WTC11 (cell line): Measurements from ENCODE around the gene SCRG1. TPM values are rescaled to one million over a fixed set of nuclear protein-coding genes. Genes with fewer than 3 reads are reported as not detected.
A peak's percentile ranks its signal among the peaks of the same experiment; 100 is the strongest.

Experiments
- ATAC-seq: fragments of 200-7000 bp; cut with Tn5 transposase; 2 replicates; pipeline ENCODE4 v1.10.0; 2021; ENCODE audit warnings: mild to moderate bottlenecking, moderate library complexity
- CTCF ChIA-PET: fragments of 300-600 bp; sonication (Branson Sonifier 250); formaldehyde crosslinking; loops from one replicate; lab custom pipeline; 2021; ENCODE audit warnings: antibody characterized with exemption; lab: Charles Lee
- POLR2A ChIA-PET: fragments of 350-600 bp; sonication (Branson Sonifier 250); formaldehyde crosslinking; loops from one replicate; lab custom pipeline; 2021; ENCODE audit warnings: antibody characterized with exemption; lab: Charles Lee
- DNase-seq: peaks from one replicate; pipeline ENCODE4 v3.0.0; 2021; ENCODE audit warnings: low spot score
- H3K27ac Mint-ChIP-seq: 2 replicates; pipeline ENCODE4 v1.8.0; 2021; ENCODE audit warnings: mixed read lengths
- H3K27me3 Mint-ChIP-seq: 2 replicates; pipeline ENCODE4 v1.8.0; 2021; ENCODE audit warnings: low read depth, mild to moderate bottlenecking, moderate library complexity, mixed read lengths
- H3K36me3 Mint-ChIP-seq: 2 replicates; pipeline ENCODE4 v1.8.0; 2021; ENCODE audit warnings: mixed read lengths
- H3K4me1 Mint-ChIP-seq: 2 replicates; pipeline ENCODE4 v1.8.0; 2022; ENCODE audit warnings: mixed read lengths
- H3K4me3 Mint-ChIP-seq: 2 replicates; pipeline ENCODE4 v1.8.0; 2021; ENCODE audit warnings: mild to moderate bottlenecking, moderate library complexity, mixed read lengths
- H3K9me3 Mint-ChIP-seq: 2 replicates; pipeline ENCODE4 v1.8.0; 2021; ENCODE audit warnings: mixed read lengths
- CBFB ChIP-seq: sonication (generic); formaldehyde crosslinking; IDR thresholded peaks from 2 replicates; pipeline ENCODE4 v1.8.1; 2022; ENCODE audit warnings: mild to moderate bottlenecking, low read depth, missing genetic modification reagents
- CREM ChIP-seq: sonication (generic); formaldehyde crosslinking; IDR thresholded peaks from 2 replicates; pipeline ENCODE4 v1.8.1; 2022; ENCODE audit warnings: mild to moderate bottlenecking, missing genetic modification reagents, moderate library complexity
- FOXK1 ChIP-seq: sonication (generic); formaldehyde crosslinking; IDR thresholded peaks from 2 replicates; pipeline ENCODE4 v1.8.0; 2022; ENCODE audit warnings: mild to moderate bottlenecking, moderate library complexity, missing genetic modification reagents
- NR1H2 ChIP-seq: sonication (generic); formaldehyde crosslinking; IDR thresholded peaks from 2 replicates; pipeline ENCODE4 v1.9.0; 2021; ENCODE audit warnings: mild to moderate bottlenecking, moderate library complexity, missing genetic modification reagents
- SMAD4 ChIP-seq: sonication (generic); formaldehyde crosslinking; IDR thresholded peaks from 2 replicates; pipeline ENCODE4 v1.8.0; 2022; ENCODE audit warnings: mild to moderate bottlenecking, missing genetic modification reagents
- ZBTB21 ChIP-seq: sonication (generic); formaldehyde crosslinking; IDR thresholded peaks from 2 replicates; pipeline ENCODE4 v1.8.1; 2023; ENCODE audit warnings: mild to moderate bottlenecking, missing genetic modification reagents, borderline replicate concordance
- ZNF121 ChIP-seq: sonication (generic); formaldehyde crosslinking; IDR thresholded peaks from 2 replicates; pipeline ENCODE4 v1.8.0; 2023; ENCODE audit warnings: missing genetic modification reagents
- ZNF317 ChIP-seq: sonication (generic); formaldehyde crosslinking; IDR thresholded peaks from 2 replicates; pipeline ENCODE4 v1.8.1; 2023; ENCODE audit warnings: low read depth, mild to moderate bottlenecking, moderate library complexity, missing genetic modification reagents, borderline replicate concordance
- total RNA-seq: library from RNA; stranded (reverse); gene quantifications from 3 replicates; pipeline ENCODE4 v1.2.3, GENCODE V29; 2021
- TF ChIP-seq, protein P1 (sequence below): sonication (generic); formaldehyde crosslinking; IDR thresholded peaks from 2 replicates; pipeline ENCODE4 v1.8.0; 2022; ENCODE audit warnings: mild to moderate bottlenecking, missing genetic modification reagents
- TF ChIP-seq, protein P2 (sequence below): fragments of 200-600 bp; IDR thresholded peaks from 2 replicates; pipeline ENCODE4 v1.8.0; 2022; ENCODE audit warnings: antibody characterized with exemption
- TF ChIP-seq, protein P3 (sequence below): fragments of 250-450 bp; sonication (Bioruptor Pico); IDR thresholded peaks from 2 replicates; pipeline ENCODE4 v1.9.0; 2021; ENCODE audit warnings: moderate library complexity, mild to moderate bottlenecking, inconsistent platforms, borderline replicate concordance
- TF ChIP-seq, protein P4 (sequence below): sonication (generic); formaldehyde crosslinking; IDR thresholded peaks from 2 replicates; pipeline ENCODE4 v1.8.0; 2023; ENCODE audit warnings: mild to moderate bottlenecking, missing genetic modification reagents
- TF ChIP-seq, protein P5 (sequence below): sonication (generic); formaldehyde crosslinking; IDR thresholded peaks from 2 replicates; pipeline ENCODE4 v1.8.1; 2023; ENCODE audit warnings: mild to moderate bottlenecking, missing genetic modification reagents
- TF ChIP-seq, protein P6 (sequence below): sonication (generic); formaldehyde crosslinking; IDR thresholded peaks from 2 replicates; pipeline ENCODE4 v1.8.0; 2022; ENCODE audit warnings: missing genetic modification reagents

SCRG1 gene
- total RNA-seq, 1 experiment from 2014 or later: not detected

DNA sequence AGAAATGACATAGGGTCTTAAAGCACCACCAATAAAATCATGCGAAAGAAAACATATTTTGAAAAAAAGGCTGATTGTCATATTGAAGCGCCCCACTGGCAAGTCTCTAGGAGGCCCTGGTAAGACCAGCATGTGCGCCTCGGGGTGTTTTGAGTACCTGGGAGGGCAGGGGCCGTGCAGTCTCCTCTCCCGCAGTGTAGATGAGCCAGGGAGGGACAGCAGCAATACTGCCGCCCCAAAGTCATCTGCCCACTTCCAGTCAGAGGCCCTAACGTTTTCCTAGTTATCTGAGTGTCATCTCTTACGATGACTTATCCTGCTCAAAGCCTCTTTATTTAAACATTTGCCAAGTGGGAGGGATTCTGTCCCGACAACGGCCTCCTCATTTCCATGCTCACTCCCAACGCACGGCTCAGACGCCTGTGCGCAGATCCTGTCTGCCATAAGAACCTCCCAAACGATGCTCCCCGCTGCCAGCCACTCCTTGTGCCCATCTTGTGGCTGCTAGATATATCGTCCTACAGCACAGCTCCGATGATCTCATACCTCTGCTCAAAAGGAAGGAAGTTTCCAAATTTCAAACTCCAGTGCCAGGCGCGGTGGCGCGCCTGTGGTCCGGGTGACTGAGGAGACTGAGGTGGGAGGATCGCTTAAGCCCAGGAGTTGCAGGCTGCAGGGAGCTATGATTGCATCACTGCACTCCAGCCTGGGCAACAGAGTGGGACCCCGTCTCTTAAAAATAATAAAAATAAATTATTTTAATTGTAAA lies 17.2 kb upstream of the SCRG1 start:
- ChIA-PET POLR2A (interaction anchor here (0.7 to 0.8 kb wide), 2 partner anchors 23 to 46 kb away, joined by 3 read pairs; no protein-coding TSS in a partner anchor), CTCF (interaction anchor here (0.7 to 4.5 kb wide), 5 partner anchors 82 to 412 kb away, joined by 3 to 28 read pairs (median 4); partner anchors contain the start of gene HMGB2)
- Mint-ChIP-seq H3K27ac (no peak overlapping the region), H3K4me1 (no peaks in the 10 kb centered on the region), H3K27me3 (no peaks in the 10 kb centered on the region), H3K9me3 (no peaks in the 10 kb centered on the region), H3K4me3 (no peak overlapping the region), H3K36me3 (no peaks in the 10 kb centered on the region)
- TF ChIP-seq ZNF121 (CRISPR knock-in tag): 0 out of 2 replicates have a peak, but pooled peaks have one; percentile 59
- no peak for TF ChIP-seq CBFB
- 0 out of 2 replicates have a peak, but pooled peaks have one; percentile 25 for ATAC-seq
- no peak for DNase-seq

DNA sequence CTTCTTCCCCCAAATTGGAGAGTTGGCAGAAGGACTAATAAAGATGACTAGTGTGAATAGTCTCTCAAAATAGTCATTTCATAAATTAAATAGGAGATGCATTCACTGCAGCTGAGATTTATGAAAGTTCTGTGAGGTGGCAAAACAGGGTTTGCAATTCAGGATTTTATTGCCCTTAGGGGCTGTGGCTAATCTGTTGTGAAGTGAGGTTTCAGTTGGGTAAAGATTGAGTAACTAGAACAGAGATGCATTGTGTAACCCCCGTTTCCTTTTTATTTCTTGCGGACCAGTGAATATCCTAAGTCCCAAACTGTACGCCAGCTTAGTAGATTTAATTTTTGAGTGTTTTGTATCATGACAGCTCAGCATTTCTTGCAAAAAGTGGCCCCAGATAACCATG lies 16.2 kb upstream of the SCRG1 start:
- Mint-ChIP-seq H3K27me3 (no peaks in the 10 kb centered on the region), H3K27ac (no peak overlapping the region), H3K4me1 (no peaks in the 10 kb centered on the region), H3K4me3 (no peak overlapping the region), H3K9me3 (no peaks in the 10 kb centered on the region), H3K36me3 (no peaks in the 10 kb centered on the region)
- no peak for DNase-seq
- ATAC-seq: no peak
- TF ChIP-seq, protein P1, sequence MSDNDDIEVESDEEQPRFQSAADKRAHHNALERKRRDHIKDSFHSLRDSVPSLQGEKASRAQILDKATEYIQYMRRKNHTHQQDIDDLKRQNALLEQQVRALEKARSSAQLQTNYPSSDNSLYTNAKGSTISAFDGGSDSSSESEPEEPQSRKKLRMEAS (CRISPR knock-in tag): no peak
- TF ChIP-seq, protein P2, sequence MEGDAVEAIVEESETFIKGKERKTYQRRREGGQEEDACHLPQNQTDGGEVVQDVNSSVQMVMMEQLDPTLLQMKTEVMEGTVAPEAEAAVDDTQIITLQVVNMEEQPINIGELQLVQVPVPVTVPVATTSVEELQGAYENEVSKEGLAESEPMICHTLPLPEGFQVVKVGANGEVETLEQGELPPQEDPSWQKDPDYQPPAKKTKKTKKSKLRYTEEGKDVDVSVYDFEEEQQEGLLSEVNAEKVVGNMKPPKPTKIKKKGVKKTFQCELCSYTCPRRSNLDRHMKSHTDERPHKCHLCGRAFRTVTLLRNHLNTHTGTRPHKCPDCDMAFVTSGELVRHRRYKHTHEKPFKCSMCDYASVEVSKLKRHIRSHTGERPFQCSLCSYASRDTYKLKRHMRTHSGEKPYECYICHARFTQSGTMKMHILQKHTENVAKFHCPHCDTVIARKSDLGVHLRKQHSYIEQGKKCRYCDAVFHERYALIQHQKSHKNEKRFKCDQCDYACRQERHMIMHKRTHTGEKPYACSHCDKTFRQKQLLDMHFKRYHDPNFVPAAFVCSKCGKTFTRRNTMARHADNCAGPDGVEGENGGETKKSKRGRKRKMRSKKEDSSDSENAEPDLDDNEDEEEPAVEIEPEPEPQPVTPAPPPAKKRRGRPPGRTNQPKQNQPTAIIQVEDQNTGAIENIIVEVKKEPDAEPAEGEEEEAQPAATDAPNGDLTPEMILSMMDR: no peak
- TF ChIP-seq SMAD4 (CRISPR knock-in tag) (no peak), NR1H2 (CRISPR knock-in tag) (no peak)
- CTCF ChIA-PET: interaction anchor here (1.8 to 4.5 kb wide), 2 partner anchors 113 to 402 kb away, joined by 6 to 28 read pairs; no protein-coding TSS in a partner anchor
- POLR2A ChIA-PET: no interaction called here

DNA sequence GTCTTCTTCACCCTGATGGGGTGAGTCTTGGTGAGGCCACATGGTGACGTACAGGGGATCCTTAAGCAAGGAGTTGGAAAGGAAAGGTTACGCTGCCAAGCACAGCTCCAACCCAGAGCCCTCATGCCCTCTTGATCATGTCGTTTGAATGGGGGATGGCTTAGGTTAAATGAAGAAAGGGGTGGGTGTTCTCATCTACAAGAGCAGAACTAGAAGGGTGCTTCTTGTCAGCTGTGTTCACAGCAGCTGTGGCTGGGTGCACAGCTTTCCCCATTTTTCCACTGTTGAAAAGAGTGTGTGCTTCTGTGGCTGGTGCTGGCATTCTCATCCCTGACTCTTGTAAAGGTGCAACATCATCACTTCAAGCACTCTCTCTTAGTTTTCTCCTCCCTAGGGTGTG lies 15.5 kb upstream of the SCRG1 start:
- no peak overlapping the region for H3K27ac Mint-ChIP-seq
- no peak overlapping the region for H3K4me3 Mint-ChIP-seq
- ATAC-seq: no peak
- POLR2A ChIA-PET: no interaction called here
- no peaks in the 10 kb centered on the region for H3K36me3 Mint-ChIP-seq
- H3K9me3 Mint-ChIP-seq: no peaks in the 10 kb centered on the region
- CTCF ChIA-PET: interaction anchor here (1.8 to 4.5 kb wide), 2 partner anchors 113 to 401 kb away, joined by 6 to 28 read pairs; no protein-coding TSS in a partner anchor
- H3K4me1 Mint-ChIP-seq: no peaks in the 10 kb centered on the region
- no peak for TF ChIP-seq FOXK1 (CRISPR knock-in tag)
- TF ChIP-seq, protein P3, sequence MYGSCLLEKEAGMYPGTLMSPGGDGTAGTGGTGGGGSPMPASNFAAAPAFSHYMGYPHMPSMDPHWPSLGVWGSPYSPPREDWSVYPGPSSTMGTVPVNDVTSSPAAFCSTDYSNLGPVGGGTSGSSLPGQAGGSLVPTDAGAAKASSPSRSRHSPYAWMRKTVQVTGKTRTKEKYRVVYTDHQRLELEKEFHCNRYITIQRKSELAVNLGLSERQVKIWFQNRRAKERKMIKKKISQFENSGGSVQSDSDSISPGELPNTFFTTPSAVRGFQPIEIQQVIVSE (CRISPR knock-in tag): no peak
- no peak for TF ChIP-seq ZBTB21 (CRISPR knock-in tag)
- TF ChIP-seq CREM (CRISPR knock-in tag): no peak
- no peak for TF ChIP-seq CBFB
- TF ChIP-seq ZNF317 (CRISPR knock-in tag): no peak
- TF ChIP-seq, protein P4, sequence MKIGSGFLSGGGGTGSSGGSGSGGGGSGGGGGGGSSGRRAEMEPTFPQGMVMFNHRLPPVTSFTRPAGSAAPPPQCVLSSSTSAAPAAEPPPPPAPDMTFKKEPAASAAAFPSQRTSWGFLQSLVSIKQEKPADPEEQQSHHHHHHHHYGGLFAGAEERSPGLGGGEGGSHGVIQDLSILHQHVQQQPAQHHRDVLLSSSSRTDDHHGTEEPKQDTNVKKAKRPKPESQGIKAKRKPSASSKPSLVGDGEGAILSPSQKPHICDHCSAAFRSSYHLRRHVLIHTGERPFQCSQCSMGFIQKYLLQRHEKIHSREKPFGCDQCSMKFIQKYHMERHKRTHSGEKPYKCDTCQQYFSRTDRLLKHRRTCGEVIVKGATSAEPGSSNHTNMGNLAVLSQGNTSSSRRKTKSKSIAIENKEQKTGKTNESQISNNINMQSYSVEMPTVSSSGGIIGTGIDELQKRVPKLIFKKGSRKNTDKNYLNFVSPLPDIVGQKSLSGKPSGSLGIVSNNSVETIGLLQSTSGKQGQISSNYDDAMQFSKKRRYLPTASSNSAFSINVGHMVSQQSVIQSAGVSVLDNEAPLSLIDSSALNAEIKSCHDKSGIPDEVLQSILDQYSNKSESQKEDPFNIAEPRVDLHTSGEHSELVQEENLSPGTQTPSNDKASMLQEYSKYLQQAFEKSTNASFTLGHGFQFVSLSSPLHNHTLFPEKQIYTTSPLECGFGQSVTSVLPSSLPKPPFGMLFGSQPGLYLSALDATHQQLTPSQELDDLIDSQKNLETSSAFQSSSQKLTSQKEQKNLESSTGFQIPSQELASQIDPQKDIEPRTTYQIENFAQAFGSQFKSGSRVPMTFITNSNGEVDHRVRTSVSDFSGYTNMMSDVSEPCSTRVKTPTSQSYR (CRISPR knock-in tag): no peak
- TF ChIP-seq, protein P5, sequence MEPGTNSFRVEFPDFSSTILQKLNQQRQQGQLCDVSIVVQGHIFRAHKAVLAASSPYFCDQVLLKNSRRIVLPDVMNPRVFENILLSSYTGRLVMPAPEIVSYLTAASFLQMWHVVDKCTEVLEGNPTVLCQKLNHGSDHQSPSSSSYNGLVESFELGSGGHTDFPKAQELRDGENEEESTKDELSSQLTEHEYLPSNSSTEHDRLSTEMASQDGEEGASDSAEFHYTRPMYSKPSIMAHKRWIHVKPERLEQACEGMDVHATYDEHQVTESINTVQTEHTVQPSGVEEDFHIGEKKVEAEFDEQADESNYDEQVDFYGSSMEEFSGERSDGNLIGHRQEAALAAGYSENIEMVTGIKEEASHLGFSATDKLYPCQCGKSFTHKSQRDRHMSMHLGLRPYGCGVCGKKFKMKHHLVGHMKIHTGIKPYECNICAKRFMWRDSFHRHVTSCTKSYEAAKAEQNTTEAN (CRISPR knock-in tag): no peak
- TF ChIP-seq, protein P6, sequence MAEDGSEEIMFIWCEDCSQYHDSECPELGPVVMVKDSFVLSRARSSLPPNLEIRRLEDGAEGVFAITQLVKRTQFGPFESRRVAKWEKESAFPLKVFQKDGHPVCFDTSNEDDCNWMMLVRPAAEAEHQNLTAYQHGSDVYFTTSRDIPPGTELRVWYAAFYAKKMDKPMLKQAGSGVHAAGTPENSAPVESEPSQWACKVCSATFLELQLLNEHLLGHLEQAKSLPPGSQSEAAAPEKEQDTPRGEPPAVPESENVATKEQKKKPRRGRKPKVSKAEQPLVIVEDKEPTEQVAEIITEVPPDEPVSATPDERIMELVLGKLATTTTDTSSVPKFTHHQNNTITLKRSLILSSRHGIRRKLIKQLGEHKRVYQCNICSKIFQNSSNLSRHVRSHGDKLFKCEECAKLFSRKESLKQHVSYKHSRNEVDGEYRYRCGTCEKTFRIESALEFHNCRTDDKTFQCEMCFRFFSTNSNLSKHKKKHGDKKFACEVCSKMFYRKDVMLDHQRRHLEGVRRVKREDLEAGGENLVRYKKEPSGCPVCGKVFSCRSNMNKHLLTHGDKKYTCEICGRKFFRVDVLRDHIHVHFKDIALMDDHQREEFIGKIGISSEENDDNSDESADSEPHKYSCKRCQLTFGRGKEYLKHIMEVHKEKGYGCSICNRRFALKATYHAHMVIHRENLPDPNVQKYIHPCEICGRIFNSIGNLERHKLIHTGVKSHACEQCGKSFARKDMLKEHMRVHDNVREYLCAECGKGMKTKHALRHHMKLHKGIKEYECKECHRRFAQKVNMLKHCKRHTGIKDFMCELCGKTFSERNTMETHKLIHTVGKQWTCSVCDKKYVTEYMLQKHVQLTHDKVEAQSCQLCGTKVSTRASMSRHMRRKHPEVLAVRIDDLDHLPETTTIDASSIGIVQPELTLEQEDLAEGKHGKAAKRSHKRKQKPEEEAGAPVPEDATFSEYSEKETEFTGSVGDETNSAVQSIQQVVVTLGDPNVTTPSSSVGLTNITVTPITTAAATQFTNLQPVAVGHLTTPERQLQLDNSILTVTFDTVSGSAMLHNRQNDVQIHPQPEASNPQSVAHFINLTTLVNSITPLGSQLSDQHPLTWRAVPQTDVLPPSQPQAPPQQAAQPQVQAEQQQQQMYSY (CRISPR knock-in tag): no peak
- DNase-seq: no peak
- H3K27me3 Mint-ChIP-seq: no peaks in the 10 kb centered on the region
